HG02678 (cell line): ENCODE measurements around the gene MYCN.

Experiments used
- ATAC-seq: cut with Tn5 transposase; IDR thresholded peaks from one replicate; pipeline ENCODE4 v1.9.1; 2021; ENCODE audit warnings: mild to moderate bottlenecking, moderate library complexity; ENCODE audit not compliant: unreplicated experiment

The MYCN gene

DNA sequence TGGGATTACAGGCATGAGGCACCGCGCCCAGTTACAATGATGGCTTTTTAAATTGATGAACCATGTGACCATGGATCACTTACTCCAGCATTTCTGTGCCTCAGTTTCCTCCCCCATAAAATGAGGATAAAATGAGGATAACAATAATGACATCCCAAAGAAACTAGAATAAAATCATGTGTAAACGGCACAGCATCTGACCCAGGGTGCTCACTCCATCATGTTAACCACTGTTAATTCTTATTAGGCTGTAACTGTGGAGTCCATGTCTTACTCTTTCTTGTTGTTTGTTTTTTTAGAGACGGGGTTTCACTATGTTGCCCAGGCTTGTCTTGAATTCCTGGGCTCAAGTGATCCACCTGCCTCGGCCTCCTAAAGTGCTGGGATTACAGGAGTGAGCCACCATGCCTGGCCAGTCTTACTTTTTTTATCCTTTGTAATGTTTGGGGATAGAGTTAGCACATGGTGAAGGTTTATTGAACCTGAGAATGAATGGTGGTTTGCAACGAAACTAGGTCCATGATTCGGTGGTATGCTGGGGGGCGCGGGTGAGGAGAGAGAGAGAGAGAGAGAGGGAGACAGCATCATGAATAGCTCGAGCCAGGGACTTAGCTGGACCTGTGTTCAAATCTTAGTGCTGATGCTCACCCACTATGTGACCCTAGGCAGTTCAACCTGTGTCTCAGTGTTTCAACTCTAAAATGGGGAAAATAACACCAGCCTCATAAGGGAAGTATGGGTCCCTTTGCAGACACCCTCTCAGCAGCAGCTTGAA, 52.3 kb downstream of the MYCN start:
- no peak for ATAC-seq

DNA sequence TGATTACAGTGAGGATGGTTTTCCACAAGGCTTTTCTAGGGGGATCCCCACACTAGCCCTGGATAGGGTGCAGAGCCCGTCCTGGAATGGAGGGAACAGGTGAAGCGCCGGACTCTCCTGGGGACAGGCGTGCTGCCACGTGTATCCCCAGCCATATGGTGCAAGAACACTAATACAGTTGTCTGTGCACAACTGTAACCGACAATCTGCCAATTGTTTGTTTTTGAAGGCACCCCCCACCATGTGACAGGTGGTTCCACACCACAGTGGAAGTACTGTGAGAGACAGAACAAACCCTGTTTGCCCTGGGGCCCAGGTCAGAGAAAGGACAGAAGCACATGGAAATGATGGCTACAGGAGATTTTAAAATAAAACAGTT, 52.9 kb downstream of the MYCN start:
- ATAC-seq: no peak

- no peak for ATAC-seq
Measured at GRCh38 chr2:15993666-15994065, 53.3 kb downstream of the MYCN start.

DNA sequence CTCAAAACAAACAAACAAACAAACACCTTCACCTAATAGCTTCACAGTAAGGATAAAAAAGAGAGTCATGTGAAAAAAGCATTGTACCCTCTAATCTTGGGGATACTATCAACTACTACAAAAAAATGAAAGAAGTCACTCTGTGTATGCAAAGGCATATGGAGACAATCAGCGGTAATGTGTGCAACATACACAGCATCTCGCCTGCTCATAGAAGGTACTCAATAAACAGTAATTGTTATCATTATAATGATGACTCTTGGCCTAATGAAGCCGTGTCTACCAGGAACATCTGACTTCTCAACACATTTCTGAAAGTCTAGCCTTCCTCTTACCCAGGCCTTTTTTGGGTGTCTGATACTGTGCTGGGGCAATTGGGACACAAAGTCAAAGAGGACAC, 55.3 kb downstream of the MYCN start:
- ATAC-seq: no peak
